HG03520 (cell line): ENCODE measurements around the gene NDUFA8.

Experiments
- ATAC-seq: cut with Tn5 transposase; IDR thresholded peaks from one replicate; pipeline ENCODE4 v1.9.1; 2021; ENCODE audit warnings: mild to moderate bottlenecking, moderate library complexity; ENCODE audit not compliant: unreplicated experiment

NDUFA8 gene

DNA sequence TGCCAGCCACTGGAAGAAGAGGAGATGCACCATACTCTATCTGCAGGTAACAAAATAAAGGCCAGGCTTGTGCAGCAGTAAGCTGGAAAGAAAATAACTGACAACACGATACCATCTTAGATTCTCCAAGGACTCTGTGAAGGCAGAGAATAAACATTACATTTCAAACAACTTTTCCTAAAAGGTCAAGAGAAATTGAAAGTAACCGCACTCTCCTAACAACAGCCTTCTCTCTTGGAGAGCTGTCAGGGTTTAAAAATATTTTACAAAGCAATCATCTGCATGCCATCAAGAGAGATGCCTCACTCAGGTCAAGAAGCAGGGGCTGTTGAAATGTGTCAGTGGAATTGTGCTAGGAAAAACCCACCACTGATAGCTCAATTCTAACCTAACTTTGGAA, 53.0 kb downstream of the NDUFA8 start:
- ATAC-seq: no peak

DNA sequence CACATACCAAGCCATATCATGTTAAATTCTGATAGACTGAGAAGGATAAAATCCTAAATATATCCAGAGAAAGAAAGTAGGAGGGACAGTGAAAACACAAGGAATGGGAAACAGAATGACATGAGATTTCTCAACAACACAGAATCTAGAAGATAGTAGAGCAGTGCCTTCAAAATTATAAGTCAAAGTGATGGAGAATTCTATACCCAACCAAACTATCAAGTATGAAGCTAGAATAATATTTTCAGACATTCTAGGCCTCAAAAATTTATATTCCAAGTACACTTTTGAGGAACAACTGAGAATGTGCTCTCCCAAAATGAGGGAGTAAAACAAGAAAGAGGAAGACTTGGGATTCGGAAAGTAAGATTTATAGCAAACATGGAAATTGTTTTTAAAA, 55.6 kb downstream of the NDUFA8 start:
- no peak for ATAC-seq

DNA sequence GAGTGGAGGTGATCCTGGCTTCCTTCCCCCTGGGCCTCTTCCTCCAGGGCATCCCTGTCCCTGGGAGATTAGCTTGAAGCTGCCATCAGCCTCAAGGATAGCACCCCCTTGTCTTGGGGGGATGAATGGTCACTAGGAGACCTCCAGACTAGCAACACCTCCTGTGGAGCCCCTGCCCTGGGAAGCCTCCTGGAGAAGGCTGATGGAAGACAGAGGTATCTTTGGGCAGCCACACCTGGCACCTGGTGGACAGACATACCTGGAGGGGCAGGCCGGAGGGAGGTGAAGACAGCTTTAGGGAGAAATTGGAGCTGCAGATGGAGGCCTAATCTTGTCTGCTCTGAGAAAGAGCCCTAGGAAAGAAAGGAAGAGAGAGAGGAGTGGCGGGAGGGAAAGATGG, 57.4 kb downstream of the NDUFA8 start:
- ATAC-seq: no peak

DNA sequence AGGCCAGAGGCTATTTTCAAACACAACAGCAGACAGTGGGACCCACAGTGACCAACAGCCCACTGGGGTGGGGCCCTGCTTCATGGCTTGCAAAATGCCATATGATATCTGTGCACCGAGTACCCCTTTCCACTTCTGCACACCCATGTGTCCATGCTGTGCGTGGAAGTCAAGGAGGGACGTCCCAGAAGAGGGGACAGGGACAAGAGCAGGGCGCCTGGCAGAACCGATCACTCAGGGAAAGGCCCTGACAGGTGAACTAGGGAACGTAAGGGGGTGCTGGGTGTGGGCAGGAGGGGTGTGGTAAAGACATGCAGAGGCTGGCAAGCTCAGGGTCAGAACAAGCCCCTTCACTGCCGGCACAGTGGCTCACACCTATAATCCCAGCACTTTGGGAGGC, 58.8 kb downstream of the NDUFA8 start:
- no peak for ATAC-seq

DNA sequence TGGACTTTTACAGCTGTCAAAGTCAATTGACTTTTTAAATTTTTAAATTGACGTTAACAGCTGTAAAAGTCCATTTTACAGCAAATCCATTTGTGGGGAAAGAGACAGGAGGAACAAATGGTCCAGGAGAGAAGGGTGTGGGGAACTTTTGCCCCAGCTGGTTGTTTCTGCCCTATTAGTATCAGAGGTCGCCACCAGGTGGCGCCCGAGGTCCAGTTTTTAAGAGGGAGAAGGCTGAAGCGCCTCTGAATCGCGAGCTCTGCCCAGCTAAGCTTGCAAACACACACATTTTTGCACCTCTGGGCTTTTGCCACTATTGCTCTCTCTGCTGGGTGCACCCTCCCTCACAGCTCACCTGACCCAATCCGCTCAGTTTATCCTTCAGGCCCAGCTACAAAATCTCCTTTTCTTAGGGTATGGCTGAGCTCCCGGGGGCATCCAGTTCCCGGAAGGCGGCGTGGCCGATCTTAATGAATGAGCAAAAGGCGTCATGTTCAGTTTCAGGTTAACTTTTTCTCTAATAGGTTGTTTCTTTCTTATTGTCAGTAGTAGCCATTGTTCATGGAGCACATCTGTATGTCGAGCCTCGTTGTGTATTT, 60.2 kb downstream of the NDUFA8 start:
- ATAC-seq: no peak

DNA sequence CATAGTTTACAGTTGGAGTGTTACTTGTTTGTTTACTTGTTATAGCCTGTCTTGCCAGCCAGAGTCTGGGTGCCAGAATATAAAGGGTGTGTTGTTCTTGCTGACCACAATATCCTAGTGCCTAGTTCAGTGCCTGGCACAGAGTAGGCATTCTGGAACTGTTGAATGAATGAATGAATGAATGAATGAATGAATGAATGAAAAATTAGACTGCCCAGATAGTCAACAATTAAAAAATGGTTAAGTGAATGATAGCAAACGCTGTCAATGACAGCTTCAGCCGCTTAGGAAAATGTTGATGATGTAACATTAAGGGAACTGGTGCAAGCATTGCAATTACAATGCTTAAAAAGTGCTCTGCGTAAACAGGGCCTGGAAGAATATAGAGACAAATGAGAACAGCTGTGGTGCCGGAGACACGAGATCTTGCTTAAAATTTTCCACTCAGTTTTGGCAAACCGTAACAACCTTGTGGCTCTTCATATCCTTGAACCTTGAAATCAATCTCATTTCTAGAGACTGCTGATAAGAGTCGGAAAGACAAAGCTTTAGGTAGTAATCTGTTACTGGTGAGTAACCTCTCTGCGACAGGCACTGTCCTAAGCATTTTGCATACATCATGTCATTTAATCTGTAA, 61.8 kb downstream of the NDUFA8 start:
- ATAC-seq: no peak

DNA sequence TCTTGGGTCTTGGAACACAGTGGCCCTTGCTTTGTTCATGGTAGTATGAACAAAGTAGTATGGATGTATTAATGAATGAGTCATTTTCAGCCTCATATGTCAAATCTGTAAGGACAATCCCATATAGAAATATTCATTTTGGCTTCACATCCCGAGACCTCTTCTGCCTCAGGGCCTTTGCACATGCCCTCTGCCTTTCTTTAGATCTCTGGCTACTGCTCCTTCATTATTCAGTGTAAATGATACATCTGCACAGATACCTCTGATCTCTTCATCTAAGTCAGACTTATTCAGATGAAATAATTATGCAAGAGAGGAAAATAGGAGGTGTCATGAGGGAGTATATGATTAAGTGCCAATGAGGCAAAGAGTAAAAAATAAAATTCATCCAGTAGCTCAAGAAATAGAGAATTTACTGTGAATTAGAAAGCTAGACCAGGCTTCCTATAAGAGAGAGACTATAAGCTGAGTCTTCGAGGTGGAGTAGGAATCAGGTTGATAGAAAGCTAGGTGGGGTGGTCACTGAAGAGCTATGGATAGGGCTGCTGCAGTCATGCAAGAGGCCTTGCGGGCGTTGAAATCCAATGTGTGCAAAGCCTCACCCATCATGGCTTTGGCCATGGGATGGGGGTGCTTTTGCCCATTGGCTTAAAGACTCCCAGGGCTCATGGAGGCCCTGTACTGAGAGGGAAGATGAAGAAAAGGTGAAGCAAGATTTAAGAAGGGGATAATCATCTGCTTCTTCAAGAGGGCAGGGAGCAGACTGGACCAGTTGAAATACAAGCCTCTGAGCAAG, 62.8 kb downstream of the NDUFA8 start:
- no peak for ATAC-seq

DNA sequence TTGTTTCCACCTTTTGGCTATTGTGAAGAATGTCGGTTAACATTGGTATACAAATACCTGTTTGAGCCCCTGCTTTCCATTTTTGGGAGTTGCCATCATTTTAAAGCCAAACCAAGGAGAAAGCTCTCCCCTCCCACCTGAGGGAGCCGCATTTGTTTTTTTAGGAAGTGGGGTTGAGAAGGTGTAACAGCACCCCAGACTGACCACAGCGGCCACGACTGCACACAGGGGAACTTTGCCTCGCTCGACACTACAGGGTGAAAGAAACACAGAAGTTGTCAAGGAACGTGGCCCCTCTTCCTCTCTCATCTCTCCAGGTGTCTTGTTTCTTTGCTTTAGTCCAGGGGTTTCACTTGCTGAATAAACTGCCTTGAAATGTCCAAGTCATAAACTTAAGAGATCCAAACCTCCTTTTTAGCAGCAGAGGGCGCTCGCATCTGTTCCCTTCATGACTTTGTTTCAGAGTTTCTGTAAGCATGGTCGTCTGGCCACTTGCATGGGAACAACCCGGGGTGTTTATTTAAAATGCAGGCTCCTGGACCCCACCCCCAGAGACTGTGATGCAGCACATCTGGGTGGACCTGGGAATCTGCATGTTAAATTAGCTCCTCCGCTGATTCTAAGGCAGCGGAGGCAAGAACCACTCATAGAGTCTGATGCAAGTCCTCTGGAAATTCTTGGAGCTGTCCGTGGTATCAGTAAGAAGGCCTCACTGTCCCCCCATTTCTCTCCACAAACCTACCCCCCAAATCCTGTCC, 64.4 kb downstream of the NDUFA8 start:
- ATAC-seq: no peak
